ENCODE data around the gene STARD13. TPM values are rescaled to one million over a fixed set of nuclear protein-coding genes. Genes with fewer than 3 reads are reported as not detected.
A peak's percentile ranks its signal among the peaks of the same experiment; 100 is the strongest.

STARD13 gene, protein sequence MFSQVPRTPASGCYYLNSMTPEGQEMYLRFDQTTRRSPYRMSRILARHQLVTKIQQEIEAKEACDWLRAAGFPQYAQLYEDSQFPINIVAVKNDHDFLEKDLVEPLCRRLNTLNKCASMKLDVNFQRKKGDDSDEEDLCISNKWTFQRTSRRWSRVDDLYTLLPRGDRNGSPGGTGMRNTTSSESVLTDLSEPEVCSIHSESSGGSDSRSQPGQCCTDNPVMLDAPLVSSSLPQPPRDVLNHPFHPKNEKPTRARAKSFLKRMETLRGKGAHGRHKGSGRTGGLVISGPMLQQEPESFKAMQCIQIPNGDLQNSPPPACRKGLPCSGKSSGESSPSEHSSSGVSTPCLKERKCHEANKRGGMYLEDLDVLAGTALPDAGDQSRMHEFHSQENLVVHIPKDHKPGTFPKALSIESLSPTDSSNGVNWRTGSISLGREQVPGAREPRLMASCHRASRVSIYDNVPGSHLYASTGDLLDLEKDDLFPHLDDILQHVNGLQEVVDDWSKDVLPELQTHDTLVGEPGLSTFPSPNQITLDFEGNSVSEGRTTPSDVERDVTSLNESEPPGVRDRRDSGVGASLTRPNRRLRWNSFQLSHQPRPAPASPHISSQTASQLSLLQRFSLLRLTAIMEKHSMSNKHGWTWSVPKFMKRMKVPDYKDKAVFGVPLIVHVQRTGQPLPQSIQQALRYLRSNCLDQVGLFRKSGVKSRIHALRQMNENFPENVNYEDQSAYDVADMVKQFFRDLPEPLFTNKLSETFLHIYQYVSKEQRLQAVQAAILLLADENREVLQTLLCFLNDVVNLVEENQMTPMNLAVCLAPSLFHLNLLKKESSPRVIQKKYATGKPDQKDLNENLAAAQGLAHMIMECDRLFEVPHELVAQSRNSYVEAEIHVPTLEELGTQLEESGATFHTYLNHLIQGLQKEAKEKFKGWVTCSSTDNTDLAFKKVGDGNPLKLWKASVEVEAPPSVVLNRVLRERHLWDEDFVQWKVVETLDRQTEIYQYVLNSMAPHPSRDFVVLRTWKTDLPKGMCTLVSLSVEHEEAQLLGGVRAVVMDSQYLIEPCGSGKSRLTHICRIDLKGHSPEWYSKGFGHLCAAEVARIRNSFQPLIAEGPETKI
- polyA plus RNA-seq (2013, experiment 1 of 2; ENCODE audit: insufficient read length) = 10.6 TPM
- polyA plus RNA-seq (2013, experiment 2 of 2; ENCODE audit: insufficient read length) = 9.2 TPM

DNA sequence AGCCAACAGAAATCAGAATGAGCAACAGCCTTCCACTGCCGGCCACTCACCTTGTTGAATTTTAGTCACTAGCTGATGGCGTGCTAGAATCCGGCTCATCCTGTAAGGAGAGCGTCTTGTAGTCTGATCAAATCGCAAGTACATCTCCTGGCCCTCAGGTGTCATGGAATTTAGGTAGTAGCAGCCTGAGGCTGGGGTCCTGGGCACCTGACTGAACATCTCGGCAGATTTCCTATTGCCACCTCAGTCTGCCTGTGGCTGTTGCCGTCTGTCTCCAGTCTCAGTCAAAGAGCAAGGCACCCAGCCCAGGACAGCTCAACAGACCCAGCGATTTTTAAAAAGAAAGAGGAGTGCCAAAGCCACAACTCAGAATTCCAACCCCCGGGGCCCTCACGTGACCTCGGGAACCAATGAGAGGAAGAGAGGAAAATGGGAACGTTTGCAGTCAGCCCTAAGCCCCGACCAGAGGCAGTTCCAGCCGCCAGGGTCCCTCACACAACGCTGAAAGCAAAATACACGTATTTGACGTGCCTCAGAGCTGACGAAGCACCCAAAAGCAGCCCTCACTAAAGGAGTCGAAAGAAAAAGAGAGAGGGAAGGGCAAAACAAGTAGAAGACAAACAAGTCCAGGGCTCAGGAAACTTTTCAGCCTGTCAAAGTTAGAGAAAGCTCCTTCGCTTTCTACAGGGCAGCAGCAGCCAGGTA is at the start of gene STARD13:
Gene STARD13, minus strand, starts transcription at position 336 of the 705 bp plus-strand sequence. Its CDS starts 117 bp downstream, at position 219.
- peak; percentile 99 for DNase-seq

DNA sequence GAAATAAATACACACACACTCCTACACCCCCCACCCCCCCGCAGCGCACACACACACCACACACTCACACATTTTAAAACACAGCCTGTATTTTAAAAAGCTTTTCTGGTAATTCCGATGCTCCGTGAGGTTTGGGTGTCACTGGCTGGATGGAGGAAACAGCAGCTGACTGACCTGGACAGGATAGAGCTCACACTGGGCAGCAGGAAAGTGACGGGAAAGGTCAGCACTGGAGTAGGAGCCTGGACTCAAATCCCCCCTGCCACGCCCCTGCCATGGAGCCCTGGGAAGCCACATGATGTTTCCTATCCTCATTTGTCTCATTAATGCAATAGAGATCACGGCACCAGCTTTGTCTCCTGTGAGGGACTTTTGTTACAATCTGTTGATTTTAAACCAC is 49.3 kb upstream of the STARD13 start:
- no peak for DNase-seq

DNA sequence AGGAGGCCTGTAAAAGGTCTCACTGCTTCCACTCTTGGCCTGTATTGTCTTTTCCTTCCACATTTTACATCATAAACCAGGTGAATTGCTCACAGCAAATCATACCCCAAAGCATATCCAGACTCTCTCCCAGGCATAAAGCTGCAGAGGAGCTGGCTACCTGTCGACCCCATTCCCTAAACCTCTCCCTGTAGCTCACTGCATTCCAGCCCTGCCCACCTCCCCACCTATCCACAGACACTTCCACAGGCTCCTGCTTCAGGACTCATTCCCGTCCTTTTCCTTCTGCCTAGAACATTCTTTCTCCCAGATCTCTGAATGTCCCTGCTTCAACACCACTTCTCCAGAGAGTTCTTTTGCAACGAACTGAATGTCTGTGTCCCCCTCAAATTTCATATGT is 46.4 kb upstream of the STARD13 start:
- no peak for DNase-seq

DNA sequence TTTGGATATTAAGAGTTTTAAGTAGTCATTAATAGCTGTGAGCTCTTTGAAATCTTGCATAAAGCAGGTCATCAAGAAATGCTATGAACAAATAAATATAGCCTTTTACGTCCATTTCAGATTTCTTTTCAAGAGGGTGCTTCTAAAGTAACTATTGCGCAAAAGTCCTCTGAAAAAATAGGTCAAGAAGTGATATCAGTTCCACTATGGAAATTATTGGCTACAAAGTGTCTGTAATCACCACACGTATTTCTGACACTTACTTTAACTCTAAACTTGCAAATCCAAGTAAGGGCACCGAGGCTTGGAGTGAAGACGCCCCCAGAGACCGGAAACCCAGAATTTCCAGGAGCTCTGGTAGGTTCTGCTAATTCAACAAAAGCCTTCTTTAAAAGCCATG is 44.9 kb upstream of the STARD13 start:
- DNase-seq = no peak

DNA sequence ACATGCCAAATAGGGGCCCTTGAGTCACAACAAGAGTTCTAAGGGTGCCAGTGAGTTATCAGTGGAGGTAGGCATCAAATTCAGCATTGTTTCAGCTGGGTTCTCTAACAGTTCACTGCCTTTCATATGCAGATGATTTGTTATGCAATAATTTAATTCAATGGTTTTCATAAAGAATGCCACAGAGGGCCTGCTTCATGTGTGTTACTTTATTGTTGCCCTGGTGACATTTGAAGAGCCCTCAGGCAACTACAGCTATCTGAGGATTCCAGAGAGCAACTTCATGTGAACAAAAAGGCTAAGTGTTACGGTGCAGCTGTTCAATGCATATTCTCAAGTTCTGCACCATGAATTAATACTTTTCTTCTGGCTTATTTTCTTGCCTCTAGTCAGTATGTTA is 43.1 kb upstream of the STARD13 start:
- DNase-seq = no peak

DNA sequence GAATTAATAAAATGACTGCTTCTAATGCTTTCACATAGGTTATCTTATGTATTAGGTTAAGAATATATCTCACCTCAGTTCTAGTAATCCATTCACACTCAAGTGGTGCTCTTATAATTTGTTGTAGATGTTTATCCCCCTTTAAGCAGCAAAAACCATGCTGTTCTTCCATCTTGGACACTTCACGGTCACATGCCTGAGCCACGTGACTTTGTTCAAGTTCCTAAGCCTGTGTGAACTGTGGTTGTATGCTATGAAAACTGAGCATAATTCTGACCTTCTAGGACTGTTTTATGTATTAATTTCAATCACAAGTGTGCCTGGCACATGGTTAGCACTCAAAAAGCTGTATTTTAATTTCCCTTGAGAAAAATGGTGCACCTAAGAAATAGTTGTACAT is 41.2 kb upstream of the STARD13 start:
- DNase-seq = no peak

DNA sequence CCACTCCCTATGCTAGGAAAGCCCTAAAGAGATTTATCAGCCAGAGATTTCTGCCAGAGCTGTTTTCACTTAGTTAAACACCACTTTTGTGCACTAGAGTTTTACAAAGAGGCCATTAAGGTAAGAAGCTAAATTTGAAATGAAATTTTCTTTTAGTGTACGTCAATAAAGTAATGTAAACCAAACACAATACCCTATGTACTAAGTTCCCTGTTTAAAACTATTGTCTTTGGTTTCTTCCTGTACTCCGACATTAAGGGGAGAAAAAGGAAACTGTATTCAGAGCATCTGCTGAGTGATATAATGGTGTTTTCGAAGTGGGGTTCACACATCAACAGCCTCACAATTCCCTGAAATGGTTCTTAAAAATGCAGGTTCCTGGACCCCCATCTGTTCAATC is 40.7 kb upstream of the STARD13 start:
- DNase-seq = no peak

DNA sequence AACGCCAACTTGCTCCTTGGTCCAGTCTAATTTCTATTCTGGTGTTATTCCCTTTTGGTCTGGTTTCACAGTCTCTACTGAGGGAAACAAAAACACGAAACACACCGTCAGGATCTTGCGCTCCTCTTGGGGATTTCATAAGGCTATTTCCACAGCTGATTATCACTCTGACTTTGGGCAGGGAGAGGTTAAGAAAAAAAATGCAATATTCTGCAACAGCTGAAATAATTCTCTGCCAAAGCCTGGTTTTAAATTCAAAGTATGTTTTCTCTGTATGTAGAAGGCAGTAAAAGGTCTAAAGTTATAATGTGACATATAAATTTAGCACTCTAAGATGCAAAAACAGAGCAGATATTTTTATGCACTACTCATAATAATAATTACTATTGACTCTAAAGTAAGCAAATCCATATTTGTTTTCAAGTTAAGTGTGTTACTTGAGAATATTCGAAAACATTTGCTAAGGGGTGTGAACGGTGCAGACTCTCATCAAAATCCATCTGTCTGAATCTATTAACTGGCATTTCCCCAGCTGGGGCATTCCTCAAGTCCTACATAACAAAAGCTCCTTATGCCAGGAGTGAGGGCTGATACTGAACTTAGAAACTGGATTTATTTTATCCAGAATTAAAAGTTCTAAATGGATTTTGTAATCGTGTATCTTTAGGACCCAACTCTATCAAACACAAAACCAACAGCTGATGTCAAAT is 38.4 kb upstream of the STARD13 start:
- DNase-seq = peak; percentile 51

DNA sequence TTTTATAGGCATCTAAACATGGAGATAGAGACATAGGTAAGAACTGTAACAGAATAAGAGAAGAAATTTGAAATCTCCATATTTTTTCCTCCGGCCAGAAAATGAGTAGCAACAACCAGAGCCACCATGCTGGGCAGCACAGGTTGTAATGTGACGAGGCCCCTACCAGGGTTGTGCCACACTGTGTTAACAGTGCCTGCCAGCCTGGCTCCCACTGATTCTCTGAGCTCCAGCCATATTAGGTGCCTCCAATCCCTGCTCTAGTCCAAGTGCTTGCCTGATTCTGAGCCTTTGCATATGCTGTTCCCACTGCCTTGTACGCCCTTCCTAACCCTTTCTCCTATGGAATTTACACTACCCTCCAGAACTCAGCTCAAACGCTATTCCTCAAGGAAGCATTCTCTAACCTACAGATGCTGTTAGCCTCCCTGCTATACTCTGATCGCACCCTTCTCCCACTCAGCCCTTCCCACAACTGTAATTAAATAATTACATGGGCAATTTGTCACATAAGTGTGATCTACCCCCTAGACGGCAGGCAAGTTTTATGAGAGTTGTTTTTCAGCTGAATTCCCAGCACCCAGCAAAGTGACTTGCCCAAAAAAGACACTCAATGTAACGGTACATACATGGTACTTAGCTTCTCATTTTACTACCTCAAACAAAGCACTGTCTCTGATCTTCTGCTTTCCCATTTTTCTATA is 37.6 kb upstream of the STARD13 start:
- no peak for DNase-seq

DNA sequence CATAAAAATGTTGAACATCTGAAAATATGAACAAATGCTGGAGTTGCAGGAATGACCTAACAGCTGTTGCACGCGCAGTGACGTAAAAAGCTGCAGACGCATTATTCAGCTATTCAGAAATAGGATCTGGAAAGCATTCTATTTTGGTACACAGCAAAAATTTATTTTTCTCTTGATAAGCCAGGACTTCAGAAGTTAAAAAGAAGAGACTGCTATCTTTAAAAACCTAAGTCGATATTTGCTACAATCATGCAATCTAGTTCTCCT is 36.9 kb upstream of the STARD13 start:
- DNase-seq = peak; percentile 73

DNA sequence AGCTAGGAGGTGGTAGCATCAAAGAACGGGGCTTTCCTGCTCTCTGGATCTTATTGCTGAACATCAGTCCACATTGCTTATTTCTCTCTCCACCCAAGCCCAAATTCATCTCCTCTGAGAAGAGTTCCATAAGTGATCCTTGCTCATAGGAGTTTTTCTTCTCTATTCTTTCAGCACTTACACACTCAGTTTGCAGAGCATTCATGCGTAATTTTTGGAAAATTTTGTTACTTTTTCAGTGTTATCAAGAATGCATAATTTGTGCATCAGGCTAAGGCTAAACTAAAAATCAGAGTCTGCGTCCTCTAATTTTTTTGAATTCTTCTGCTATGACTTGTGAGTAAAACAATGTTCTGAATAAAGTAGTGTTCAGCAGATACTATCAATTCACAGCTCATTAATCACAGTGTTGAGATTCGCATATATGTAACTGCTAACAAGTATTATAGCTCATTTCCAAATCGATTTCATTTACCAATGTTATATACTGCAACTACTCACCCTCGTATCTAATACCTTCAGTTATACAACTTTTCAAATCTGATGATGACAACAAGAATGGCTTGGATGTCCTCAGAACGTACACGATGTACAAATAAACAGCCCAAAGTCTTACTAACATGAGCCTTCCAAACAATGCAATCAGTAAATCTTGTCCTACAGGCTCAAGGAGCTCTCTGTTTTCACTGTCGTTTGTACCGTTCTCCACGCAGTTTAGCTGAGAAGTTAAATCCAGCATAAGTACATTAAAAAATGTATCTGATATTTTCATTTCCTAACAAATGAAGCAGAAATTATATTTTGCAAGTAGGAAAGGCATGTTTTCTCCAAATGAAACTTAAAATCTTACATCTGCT is 36.4 kb upstream of the STARD13 start:
- DNase-seq = peak; percentile 37

DNA sequence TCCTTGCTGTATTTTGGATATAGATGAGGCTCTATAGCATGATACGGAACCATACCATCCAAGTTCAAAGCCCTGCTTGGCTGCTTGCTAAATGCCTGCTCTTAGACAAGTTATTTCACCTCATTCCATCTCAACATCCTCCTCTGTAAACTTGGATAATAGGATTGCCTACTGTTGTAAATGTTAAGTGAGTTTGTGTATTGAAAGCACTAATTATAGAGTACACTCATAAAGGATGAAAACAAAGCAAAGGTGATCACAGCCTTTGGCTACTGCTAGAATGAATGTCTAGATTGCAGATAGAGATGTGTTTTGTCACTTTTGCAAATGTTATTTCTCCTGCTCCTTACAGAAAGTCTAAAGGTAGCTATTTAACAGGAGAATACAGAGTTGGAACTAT is 34.3 kb upstream of the STARD13 start:
- no peak for DNase-seq

DNA sequence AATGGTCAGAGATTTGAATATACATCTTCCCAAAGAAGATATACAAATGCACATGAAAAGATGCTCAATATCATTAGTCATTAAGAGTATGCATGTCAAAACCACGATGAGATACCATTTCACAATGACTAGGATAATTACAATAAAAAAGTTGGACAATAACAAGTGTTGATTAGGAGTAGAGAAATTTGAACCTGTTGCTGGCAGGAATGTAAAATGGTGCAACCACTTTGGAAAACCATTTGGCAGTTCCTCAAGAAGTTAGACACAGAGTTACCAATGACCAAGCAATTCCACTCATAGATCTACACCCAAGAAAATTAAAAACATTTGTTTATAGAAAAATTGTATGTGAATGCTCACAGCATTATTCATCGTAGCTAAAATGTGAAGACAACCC is 33.2 kb upstream of the STARD13 start:
- DNase-seq = peak; percentile 9

DNA sequence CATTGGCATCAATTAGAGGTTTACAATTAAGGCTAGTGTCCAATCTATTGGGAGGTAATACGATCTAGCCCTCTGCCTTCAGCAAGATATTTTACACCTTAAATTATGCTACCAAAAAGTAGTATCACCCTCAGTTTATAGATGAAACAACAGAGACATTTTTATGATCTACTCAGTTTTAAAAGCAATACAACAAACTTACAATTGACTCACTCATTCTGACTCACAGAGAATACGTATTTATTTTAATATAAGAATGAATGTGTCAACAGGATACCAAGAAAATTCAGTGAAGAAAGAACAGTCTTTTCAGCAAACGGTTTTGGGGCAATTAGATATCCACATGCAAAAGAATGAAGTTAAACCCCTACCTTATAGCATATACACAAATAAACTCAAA is 32.5 kb upstream of the STARD13 start:
- DNase-seq = no peak

DNA sequence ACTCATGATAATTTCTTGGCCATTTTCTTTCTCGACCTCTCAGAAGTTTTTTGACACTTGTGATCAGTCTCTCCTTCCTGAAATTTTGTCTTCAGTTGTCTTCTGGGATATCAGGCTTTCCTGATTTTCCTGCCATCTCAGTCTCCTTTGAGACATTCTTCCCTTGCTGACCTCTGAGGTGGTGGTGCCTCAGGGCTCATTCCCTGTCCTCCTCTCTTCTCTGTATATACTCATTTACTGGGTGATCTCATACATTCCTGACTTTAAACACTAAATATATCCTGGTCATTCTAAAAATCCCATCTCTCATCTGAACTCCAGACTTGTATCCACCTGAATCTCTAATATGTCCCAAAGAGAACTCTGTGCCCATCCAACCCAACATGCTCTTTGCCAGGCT is 31.3 kb upstream of the STARD13 start:
- no peak for DNase-seq

DNA sequence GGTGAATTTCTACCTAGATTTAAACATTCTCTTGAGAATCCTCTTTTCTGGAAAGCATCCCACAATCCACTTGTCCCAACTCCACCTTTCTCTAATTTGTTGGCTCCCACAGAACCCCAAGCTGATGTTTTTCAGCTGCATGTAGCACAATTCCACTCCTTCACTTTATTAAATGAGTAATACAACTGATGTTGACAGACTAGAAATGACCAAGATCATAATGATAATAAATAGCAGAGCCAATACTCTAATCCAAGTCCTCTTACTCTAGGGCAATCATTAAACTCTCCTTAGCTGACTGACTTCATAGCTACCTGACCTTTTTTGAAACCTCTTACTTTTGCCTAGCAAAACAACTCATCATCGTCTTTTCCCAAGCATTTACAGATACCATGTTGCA is 27.9 kb upstream of the STARD13 start:
- no peak for DNase-seq

DNA sequence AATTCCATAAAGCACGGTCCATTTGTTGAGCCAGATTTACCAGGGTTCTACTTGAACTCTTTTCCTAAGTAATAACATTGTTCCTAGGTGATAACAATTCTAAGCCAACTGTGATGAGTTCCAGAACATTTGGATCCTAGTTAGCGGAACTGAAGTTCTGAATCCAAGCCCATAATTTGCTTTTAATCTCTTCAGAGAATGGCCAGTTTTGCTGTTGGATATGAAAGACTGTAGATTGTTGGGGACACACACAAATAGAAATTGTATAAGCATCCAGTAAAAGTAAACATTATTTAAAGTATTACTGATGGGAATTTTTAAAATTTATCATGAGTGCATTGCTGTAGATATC is 27.3 kb upstream of the STARD13 start:
- no peak for DNase-seq

DNA sequence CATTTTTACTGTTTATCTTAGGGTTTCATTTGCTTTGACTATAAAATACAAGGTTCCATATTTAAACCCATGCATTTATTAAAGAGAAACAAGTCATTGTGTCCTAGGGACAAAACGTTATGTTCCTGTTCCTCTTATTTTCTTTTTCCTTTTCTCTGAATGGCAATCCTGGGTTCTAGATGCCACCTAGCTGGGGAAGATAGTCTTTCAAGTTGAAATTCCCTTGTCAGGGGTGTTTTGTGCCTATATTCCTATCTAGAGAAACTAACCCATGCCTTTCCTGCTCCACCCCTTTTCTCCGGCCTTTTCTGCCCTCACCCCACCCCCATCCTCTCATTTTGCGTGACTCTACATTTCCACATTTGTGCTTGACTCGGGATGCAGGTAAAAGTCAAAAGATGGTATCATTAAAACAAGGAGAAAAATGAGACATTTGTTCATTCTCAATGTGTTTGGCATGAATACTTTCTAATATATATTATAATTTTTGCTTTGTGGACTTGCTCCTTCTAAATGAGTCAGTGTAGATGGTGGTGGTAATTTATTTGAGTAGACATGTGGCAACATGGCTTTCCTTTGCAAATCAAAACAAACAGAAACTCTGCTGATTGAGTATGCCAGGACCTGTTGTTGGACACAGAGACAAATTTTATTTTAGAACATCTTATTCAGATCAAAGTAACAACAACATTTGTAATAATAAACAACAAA is 26.8 kb upstream of the STARD13 start:
- DNase-seq = peak; percentile 33

DNA sequence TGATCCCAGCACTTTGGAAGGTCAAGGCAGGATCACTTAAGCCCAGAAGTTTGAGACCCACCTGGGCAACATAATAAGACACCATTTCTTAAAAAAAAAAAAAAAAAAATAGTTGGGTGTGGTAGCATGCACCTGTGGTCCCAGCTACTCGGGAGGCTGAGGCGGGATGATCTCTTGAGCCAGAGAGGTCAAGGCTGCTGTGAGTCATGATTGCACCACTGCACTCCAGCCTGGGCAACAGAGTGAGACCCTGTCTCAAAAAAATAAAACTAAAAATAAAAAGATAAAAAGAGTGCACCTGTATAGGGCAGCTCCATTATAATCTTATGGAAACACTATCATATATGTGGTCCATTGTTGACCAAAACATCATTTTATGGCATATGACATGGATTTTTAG is 25.5 kb upstream of the STARD13 start:
- no peak for DNase-seq
